ENCODE data around the gene IL22.
"Not testable (repeated sequence)": the region's sequence is repeated elsewhere in the genome, so short reads cannot be mapped to it uniquely, and the experiment has no call there.

The IL22 gene

DNA sequence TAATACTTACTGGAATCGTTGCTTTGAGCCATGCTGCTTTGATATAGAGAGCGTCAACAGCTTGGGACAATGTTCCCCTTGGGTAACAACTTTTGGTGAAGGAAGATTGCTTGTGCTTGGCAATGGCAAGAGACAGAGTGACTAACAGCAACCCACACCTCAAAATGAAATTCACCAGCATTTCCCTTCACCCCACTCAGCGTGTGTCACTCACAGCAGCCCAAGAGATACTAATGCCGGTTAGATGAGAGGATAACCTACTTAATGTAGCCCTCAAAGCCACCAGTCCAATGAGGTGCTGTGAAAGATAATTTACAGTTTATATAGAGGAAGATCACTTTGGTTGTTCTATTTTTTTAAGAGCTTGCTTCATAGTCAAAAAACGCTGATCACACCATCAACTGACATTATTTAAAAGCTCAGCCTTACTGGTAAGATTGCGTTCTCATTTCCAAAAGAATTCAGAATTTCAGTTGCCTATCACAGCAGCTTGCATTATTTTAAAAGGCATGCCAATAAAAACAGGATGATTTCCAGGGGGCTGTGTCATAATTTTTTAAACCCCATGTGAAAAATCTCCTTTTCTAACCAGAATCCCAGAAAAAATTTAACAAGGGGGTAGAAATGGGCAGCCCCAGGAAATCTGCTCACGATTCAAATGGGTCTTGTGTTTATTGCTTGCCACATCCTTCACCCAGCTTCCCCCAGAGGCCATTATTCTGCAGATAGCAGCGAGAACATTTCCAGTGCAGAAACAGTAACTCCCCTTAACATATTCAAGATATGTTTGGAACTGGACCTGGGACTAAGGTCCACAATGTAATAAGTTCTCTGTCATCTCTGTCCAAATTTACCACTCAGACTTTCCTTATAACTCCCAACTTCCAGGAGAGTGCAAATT is 27.6 kb downstream of the IL22 start, which contains the start of gene IL26:
Gene IL26 (minus strand): TSS at position 235 of the 901 bp plus-strand sequence. CDS start 54 bp downstream, at position 181.
- no peak for DNase-seq

DNA sequence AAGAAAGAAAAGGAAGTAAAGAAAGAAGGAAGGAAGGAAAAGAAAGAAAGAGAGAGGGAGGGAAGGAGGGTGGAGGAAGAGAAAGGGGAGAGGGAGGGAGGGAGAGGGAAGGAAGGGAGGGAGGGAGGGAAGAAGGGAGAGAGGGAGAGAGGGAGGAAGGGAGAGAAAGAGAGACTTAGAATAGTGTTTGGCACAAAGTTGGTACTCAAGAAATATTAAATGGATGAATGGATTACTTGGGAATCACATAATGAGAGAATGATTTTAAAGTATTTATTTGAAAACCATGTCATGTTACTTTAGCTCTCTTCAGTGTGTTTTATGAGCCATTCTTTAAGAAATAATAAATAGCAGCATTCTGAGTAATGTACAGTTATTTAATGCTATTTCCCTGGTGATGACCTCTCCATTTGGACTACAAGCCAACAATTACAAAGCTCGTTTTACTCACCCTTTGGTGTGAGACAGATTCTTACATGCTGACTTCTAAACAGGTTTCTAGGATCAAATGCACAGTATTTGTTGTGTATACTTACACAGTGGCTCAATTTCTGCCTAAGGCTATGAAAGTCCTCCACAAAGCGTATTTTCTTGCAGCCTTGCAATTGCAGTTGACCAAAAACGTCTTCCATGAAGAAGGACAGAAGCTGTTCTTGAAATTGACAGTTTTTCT is 28.7 kb downstream of the IL22 start:
- no peak for DNase-seq

DNA sequence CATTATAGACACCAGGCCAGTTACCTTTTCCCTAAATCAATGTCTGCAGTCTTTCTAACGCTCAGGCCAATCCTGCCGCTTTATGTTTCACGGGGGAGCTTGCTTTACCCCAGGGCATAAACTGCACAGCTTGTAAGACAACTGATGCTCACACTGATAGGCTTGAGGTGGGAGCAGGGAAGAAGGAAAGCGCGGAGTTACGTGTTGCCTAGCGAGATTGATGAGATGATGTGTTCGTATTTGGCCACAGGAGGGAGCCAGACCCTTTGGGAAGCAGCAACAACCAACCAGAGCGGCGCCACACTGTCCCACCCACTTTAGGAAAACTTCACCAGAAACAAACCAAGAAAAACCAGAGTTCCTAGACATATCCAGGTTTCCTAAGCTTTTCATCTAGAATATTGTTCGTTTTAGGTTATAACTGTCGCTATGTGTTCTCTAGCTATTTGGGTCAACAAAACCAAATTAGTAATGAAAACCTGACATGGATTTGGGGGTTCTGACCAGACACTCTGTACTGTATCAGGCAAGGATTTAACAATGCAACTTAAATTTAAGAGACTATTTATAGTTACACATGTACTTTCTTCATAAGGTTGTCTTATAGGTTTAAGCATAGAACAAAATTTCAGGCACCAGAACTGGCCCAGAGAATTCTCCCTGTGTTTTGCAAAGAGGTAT is 30.2 kb downstream of the IL22 start:
- DNase-seq = peak; percentile 93

DNA sequence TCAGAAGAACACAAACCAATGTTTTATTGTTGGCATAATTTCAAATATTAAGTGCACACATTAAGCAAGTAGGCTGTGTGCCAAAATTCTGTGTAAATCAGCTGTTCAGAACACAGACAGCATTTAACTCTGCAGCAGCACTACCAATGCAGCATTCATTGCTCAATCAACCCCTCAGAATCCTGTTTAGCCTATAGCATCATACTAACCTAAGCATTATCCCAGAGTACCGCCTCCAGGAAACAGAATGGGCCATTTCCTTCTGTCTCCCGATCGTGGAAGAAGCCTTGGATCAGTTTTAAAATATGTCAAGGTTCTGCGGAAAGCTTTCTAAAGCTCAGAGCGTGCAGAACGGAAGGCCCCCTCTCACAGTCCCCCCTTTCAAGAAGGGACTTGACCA is 31.1 kb downstream of the IL22 start:
- DNase-seq = peak; percentile 33

DNA sequence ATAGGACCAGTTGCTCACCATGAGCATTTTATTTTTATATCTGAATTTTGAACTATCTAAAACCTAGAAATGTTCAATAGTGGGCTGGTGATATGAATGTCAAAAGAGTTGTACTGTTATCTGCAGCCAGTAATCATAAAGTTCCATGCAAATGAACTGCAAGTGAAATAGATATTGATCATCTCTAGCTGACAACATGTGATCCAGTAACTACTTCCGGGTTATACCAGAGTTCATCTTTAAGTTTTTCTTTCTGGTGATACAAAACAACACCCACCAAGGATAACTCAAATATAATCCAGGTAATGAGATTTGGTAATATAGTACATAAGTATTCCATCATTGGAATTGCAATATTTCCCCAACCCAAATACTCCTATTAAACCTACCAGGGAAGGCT is 31.9 kb downstream of the IL22 start:
- DNase-seq = no peak

DNA sequence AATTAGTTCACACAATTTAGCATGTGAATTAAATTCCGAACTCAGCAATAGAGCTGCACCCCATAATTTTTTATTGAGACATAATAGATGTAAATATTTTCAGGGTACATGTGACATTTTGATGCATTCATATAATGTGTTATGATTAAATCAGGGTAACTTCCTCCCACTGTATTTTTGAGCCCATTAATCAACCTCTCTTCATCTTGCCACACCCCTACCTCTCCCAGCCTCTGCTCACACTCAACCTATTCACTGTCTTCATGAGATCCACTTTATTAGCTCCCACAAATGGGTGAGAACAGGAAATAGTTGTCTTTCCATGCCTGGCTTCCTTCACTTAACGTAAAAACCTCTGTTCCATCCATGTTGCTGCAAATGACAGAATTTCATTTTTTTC is 42.5 kb downstream of the IL22 start:
- no peak for DNase-seq

DNA sequence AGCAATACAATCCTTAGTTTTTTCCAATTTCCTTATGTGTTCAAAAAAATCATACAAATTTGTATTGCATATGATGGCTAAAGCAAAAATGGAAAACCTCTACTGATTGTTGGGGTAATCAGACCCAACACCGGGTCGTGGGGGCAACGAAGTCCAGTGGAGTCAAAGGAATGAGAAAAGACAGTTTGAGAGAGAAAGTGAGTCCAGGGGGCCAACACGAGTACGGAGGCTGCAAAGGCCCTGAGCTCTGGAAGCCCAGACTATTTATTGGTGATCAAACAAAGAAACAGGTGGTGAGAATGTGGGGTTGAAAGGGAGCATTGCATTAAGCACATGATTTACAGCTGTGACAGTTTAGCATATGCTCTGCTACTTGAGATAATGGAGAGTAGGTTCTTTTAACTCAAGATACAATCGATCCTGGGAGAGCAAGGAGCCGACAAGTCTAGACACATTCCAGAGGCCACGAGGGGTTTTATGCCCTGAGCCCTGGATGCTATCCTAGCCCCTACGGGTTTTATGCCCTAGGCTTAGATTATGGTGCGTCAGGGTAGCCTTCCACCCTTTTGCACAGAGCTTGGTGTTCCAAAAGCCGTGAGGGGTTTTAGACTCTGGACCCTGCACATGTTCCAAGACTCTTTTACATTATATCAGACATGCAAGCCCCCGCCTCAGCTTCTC is 44.2 kb downstream of the IL22 start:
- DNase-seq = not testable (repeated sequence)

DNA sequence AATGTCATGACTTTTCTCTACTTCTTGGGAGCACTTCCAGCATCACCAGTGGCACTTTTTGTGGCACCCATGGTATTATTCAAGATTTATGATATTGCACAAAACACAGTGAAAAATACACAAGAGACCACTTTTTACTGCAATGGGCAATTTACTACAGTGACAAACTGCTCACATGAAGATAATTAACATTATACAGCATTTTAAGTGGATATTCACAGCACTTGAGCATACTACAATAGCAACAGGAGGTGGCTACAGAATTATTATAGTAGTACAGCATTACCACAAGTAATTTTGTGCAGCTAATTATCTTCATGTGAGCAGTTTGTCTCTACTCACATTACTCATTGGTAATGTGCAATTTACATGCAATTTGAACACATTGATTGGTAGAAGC is 46.1 kb downstream of the IL22 start:
- no peak for DNase-seq

DNA sequence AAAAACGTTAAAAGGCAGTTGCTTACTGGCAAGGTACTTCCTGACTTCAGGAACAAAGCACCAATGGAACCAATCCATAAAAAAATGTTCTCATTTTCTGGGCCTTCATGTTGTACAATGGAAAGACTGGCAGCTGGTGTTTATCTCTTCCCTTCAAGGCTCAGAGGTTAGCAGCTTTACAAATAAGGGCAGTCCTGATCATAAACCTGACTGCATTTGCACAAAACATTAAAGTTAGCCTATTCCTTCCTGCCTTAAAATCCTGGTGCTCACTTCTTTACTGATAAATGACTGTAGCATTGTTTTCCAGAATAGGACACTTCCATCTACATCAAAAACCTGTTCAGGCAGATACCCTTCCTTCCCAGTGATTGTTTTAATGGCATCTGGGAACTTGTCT is 47.0 kb downstream of the IL22 start:
- no peak for DNase-seq

DNA sequence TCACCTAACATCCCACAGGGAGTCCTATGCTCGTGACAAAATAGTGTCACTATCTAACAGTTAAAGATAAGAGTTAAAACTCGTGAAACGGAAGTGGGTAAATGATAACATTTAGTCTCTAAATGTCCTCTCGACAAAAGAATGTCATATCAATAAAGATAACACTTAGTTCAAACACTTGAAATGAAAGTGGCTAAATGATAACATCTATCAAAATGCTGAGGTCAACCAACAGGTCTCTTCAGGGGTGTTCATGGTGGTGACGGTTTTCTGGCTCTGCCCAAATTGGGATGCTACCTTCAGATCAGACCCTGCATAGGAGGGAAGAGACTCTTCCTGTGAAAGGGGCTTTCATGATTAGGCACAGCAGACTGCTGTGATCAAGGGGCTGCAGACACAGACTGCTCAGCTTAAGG is 49.9 kb downstream of the IL22 start:
- no peak for DNase-seq

DNA sequence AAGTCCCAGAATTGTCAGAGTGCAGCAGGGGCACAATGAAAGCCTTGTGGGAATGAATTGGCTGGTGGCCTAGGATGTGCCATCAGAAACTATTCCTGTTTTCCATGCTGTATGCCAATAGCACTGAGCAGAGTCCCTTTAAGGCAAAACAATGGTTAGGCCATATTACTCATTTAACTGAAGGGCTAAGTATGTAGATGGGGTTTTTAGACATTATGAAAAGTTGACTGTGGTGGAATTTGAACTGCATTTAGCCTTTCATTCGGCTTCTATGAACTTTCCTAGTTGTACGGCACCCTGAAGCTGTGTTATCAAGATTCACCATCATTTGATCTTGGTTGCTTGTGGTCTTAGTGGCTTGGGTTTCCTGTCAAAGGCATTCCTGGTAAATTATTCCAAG is 52.5 kb downstream of the IL22 start:
- DNase-seq = no peak

DNA sequence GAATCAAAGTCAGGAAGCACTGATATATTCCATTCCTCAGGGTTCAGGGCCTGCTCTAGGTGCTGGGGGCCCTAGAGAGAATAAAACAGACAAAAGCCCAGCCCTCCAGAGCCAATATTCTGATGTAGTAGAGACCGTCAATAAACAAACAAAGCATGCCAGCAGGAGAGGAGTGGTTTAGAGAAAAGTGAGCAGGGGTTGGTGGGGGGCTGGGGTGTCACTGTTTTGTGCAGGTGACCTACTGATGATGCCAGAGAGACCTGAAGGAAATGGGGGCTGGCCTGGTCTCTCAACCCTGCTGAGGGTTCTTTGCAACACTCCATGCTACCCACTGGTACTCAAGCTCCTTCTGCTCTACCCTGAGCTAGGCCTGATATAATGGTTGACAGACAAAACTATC is 54.3 kb downstream of the IL22 start:
- DNase-seq = no peak

DNA sequence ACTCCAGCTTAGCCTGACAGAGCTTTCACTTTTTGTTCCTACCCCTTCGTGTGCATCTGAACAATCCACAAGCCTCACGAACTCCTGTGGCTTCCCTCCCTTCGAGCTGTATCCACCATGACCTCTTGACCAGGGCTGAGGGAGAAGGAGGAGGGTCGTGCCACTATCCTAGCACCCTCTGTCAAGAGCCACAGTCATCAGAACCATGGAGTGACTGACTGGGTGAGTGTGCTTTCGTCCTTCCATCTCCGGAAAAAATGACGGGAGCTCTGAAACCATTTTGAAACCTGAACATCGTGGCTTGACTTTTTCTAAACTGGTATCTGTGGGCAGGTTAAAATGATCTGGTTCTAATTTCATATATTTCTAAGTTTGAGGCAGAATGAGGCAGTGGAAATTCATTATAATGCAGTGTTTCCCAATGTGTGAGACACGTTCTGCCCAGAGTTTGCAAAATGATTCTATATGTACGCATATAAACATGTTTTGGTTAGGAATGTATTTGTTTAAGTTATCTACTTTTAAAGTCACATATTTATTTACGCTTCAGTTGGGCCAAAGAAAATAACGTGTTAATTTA is 54.8 kb downstream of the IL22 start:
- DNase-seq = no peak

Data from NCI-H2227 treated with DMSO at 0.1 percent for 48 hours (cell line).